A549 (cell line): Measurements from ENCODE around the gene FBXO28. TPM values are rescaled to one million over a fixed set of nuclear protein-coding genes. Genes with fewer than 3 reads are reported as not detected.

Experiments used
- ATAC-seq, 2 experiments: fragments of 200-7000 bp in 1 of 2; fragments of >200 bp in 1 of 2; cut with Nextera tagmentation in 1 of 2; cut with Tn5 transposase in 1 of 2; 3 replicates each; pipeline versions ENCODE4 v1.8.0 to v1.9.1; 2018 to 2020; ENCODE audit warnings: mild to moderate bottlenecking in 1 of 2, moderate library complexity in 1 of 2
- CTCF ChIA-PET: fragments of 300-600 bp; sonication (Branson Sonifier 250); formaldehyde crosslinking; extraction: SDS; loops from one replicate; lab custom pipeline; 2021; ENCODE audit warnings: antibody characterized with exemption, inconsistent platforms; lab: Yijun Ruan, JAX
- POLR2A ChIA-PET: fragments of 350-600 bp; formaldehyde crosslinking; extraction: SDS; loops from one replicate; lab custom pipeline; 2021; ENCODE audit warnings: antibody characterized with exemption, inconsistent platforms; lab: Yijun Ruan, JAX
- DNase-seq, 2 experiments: peaks; one replicate each; pipeline versions ENCODE4 v3.0.0 to v3.0.0-alpha.2; 2011 to 2016; ENCODE audit warnings: low read depth in 1 of 2, low spot score in 1 of 2
- FAIRE-seq: peaks from 2 replicates; lab custom pipeline; 2011; peaks lifted over from hg19 to GRCh38; lab: Jason Lieb, UNC
- H3K27ac ChIP-seq, 2 experiments: fragments of >200 bp; sonication (Bioruptor Twin); formaldehyde crosslinking; 3 replicates each; pipeline ENCODE4 v1.5.1; 2016 to 2017
- H3K4me1 ChIP-seq: fragments of >200 bp; sonication (Bioruptor Twin); formaldehyde crosslinking; 3 replicates; pipeline ENCODE4 v1.6.1; 2016
- H3K4me2 ChIP-seq: fragments of >200 bp; sonication (Bioruptor Twin); formaldehyde crosslinking; 3 replicates; pipeline ENCODE4 v1.6.1; 2016
- H3K4me3 ChIP-seq: fragments of >200 bp; sonication (Bioruptor Twin); formaldehyde crosslinking; 3 replicates; pipeline ENCODE4 v1.5.1; 2016
- H3K9me3 ChIP-seq: fragments of >200 bp; sonication (Bioruptor Twin); formaldehyde crosslinking; 3 replicates; pipeline ENCODE4 v1.6.1; 2016
- CBX2 ChIP-seq: fragments of 200-600 bp; sonication (generic); IDR thresholded peaks from 2 replicates; pipeline ENCODE4 v1.6.1; 2016; ENCODE audit warnings: low read depth, mild to moderate bottlenecking, borderline replicate concordance
- CTCF ChIP-seq: fragments of >200 bp; sonication (Bioruptor Twin); formaldehyde crosslinking; IDR thresholded peaks from 3 replicates; pipeline ENCODE4 v1.5.1; 2016
- EHF ChIP-seq: fragments of 250-450 bp; sonication (Bioruptor Pico); IDR thresholded peaks from 2 replicates; pipeline ENCODE4 v1.5.0; 2020; ENCODE audit warnings: mild to moderate bottlenecking
- EP300 ChIP-seq, 2 experiments: fragments of >200 bp; sonication (Bioruptor Twin); formaldehyde crosslinking; IDR thresholded peaks; 2 replicates in 1 of 2; 3 replicates in 1 of 2; pipeline ENCODE4 v1.6.1; 2016 to 2017
- ESRRA ChIP-seq: fragments of 150-350 bp; IDR thresholded peaks from 2 replicates; pipeline ENCODE4 v1.6.1; 2014; ENCODE audit warnings: mild to moderate bottlenecking, low read length, borderline replicate concordance
- FOSL2 ChIP-seq, 2 experiments: fragments of 450-650 bp in 1 of 2; fragments of >200 bp in 1 of 2; sonication (Bioruptor Twin) in 1 of 2; formaldehyde crosslinking; IDR thresholded peaks; 2 replicates each; pipeline versions ENCODE4 v1.5.0 to v1.6.1; 2016 to 2020; ENCODE audit warnings: mild to moderate bottlenecking in 1 of 2, moderate library complexity in 1 of 2
- GATA3 ChIP-seq: IDR thresholded peaks from 2 replicates; pipeline ENCODE4 v1.6.1; 2012; ENCODE audit warnings: borderline replicate concordance
- HES2 ChIP-seq: fragments of >200 bp; sonication (Bioruptor Twin); formaldehyde crosslinking; IDR thresholded peaks from 2 replicates; pipeline ENCODE4 v1.6.1; 2016
- JUNB ChIP-seq: fragments of >200 bp; sonication (Bioruptor Twin); formaldehyde crosslinking; IDR thresholded peaks from 2 replicates; pipeline ENCODE4 v1.6.1; 2016
- KDM1A ChIP-seq: fragments of 200-600 bp; sonication (generic); IDR thresholded peaks from 2 replicates; pipeline ENCODE4 v1.6.1; 2016; ENCODE audit warnings: low read depth, mild to moderate bottlenecking
- KDM5A ChIP-seq: fragments of 200-600 bp; sonication (generic); IDR thresholded peaks from 2 replicates; pipeline ENCODE4 v1.6.1; 2016; ENCODE audit warnings: antibody characterized with exemption, mild to moderate bottlenecking
- MYC ChIP-seq: IDR thresholded peaks from 2 replicates; pipeline ENCODE4 v1.6.1; 2012; ENCODE audit warnings: mild to moderate bottlenecking, inconsistent platforms, low read length, improper control_type of control experiment, borderline replicate concordance
- NPAS2 ChIP-seq: fragments of 250-450 bp; sonication (Bioruptor Pico); IDR thresholded peaks from 2 replicates; pipeline ENCODE4 v1.8.0; 2022; ENCODE audit warnings: mild to moderate bottlenecking, moderate library complexity, borderline replicate concordance
- REST ChIP-seq: fragments of 200-600 bp; sonication (generic); IDR thresholded peaks from 2 replicates; pipeline ENCODE4 v1.6.1; 2016; ENCODE audit warnings: antibody characterized with exemption, mild to moderate bottlenecking, moderate library complexity
- TFCP2L1 ChIP-seq: fragments of 250-450 bp; sonication (Bioruptor Pico); IDR thresholded peaks from 2 replicates; pipeline ENCODE4 v1.5.0; 2021; ENCODE audit warnings: mild to moderate bottlenecking
- WGBS: methylation state at CpG from one replicate; pipeline ENCODE4 v1.1.6; 2017; ENCODE audit errors: missing lambda C conversion rate; 5-methylcytosine and 5-hydroxymethylcytosine counted together
- polyA plus RNA-seq, 4 experiments: library from polyadenylated mRNA; depleted of rRNA in 3 of 4; stranded (reverse); fragments of >200 nt; fragmentation: RNase III in 1 of 4; extraction: RNeasy Plus Mini Kit Qiagen cat#74134 plus additional on column Dnase treatment in 1 of 4; gene quantifications; 2 replicates in 3 of 4; 3 replicates in 1 of 4; pipeline ENCODE4 v1.2.3, GENCODE V29; 2011 to 2017

Gene FBXO28
- polyA plus RNA-seq, 2 of the 4 experiments (the other 2 are of a cell fraction), result 19.1 to 31.5 TPM

GRCh38 chr1:224080115-224080774, 33.7 kb upstream of the FBXO28 start (continued):
- TF ChIP-seq CTCF, result no peak
- TF ChIP-seq KDM5A, result no peak
- TF ChIP-seq EHF (CRISPR knock-in tag), result no peak

- ChIA-PET POLR2A (no interaction called here), CTCF (interaction anchor here (0.9 to 1.7 kb wide), 3 partner anchors 25 to 36 kb away, joined by 3 to 4 read pairs (median 3); no protein-coding TSS in a partner anchor)
- WGBS, result 11% methylated on average over 1 of the region's 2 CpGs
- H3K4me2 ChIP-seq, result no peak overlapping the region
- TF ChIP-seq EP300 (IDR thresholded peaks at IDR 0.05) (no peak), HES2 (no peak)
- TF ChIP-seq, all 56 proteins: peak for 0
- no peak overlapping the region for H3K27ac ChIP-seq
- ATAC-seq (no peak), DNase-seq (no peak), FAIRE-seq (no peak)
- H3K4me3 ChIP-seq, result no peak overlapping the region
- no peaks in the 10 kb centered on the region for H3K9me3 ChIP-seq
- no peaks in the 10 kb centered on the region for H3K4me1 ChIP-seq
Measured at GRCh38 chr1:224081604-224082003, 32.3 kb upstream of the FBXO28 start.

- FAIRE-seq, result no peak
- POLR2A ChIA-PET, result no interaction called here
- no peak for ATAC-seq
- 48% methylated on average over 4 of the region's 4 CpGs for WGBS
- Histone ChIP-seq H3K9me3 (no peaks in the 10 kb centered on the region), H3K4me1 (no peaks in the 10 kb centered on the region), H3K4me3 (no peak overlapping the region), H3K27ac (no peak overlapping the region), H3K4me2 (no peak overlapping the region)
- TF ChIP-seq KDM5A, result no peak
- no peak for TF ChIP-seq FOSL2 (IDR thresholded peaks at IDR 0.05)
- no peak for TF ChIP-seq FOSL2 (CRISPR knock-in tag; IDR thresholded peaks at IDR 0.05)
- TF ChIP-seq REST, result no peak
- no peak for TF ChIP-seq ESRRA
- TF ChIP-seq KDM1A, result no peak
- no peak for TF ChIP-seq EHF (CRISPR knock-in tag)
- TF ChIP-seq JUNB, result no peak
- no peak for TF ChIP-seq TFCP2L1 (CRISPR knock-in tag)
- TF ChIP-seq CTCF, result no peak
- no peak for TF ChIP-seq MYC
- TF ChIP-seq GATA3, result no peak
- TF ChIP-seq NPAS2 (CRISPR knock-in tag), result no peak
- TF ChIP-seq CBX2, result no peak
- CTCF ChIA-PET, result interaction anchor here (0.9 to 1.7 kb wide), 2 partner anchors 25 to 31 kb away, joined by 3 read pairs; no protein-coding TSS in a partner anchor
- no peak for DNase-seq
Measured at GRCh38 chr1:224082146-224082545, 31.8 kb upstream of the FBXO28 start.
